PC-3 (cell line): ENCODE measurements around the gene TMEM86A.

Source experiments
- CTCF ChIP-seq: fragments of 300-600 bp; sonication (generic); conservative IDR thresholded peaks from 2 replicates; pipeline ENCODE4 v1.5.1; 2017; ENCODE audit warnings: antibody characterized with exemption, low read depth, mild to moderate bottlenecking, low read length
- EZH2 ChIP-seq: fragments of 300-600 bp; sonication (generic); IDR thresholded peaks from one replicate; pipeline ENCODE4 v1.6.1; 2017; ENCODE audit warnings: antibody characterized with exemption, mild to moderate bottlenecking, low read length; ENCODE audit not compliant: unreplicated experiment

GRCh38 chr11:18671246-18671645 is 27.3 kb upstream of the TMEM86A start:
- TF ChIP-seq EZH2 (no peak), CTCF (no peak)
